Esophagus squamous epithelium (tissue), 4 donors: ENCODE data around the gene TPD52L1.

Source experiments
- CTCF ChIP-seq, 6 experiments: fragments of 450-650 bp in 4 of 6; fragments of 200-600 bp in 2 of 6; sonication (generic) in 2 of 6; IDR thresholded peaks; one replicate each; pipeline ENCODE4 v1.5.1; 2016 to 2019; ENCODE audit warnings: antibody characterized with exemption in 6 of 6, mild to moderate bottlenecking in 4 of 6, moderate library complexity in 4 of 6
- POLR2A ChIP-seq, 4 donors: fragments of 450-650 bp; IDR thresholded peaks; one replicate each; pipeline ENCODE4 v1.6.1; 2017; ENCODE audit warnings: antibody characterized with exemption in 4 of 4, mild to moderate bottlenecking in 4 of 4, moderate library complexity in 3 of 4

- no peak for TF ChIP-seq POLR2A (IDR thresholded peaks at IDR 0.05)
- no peak for TF ChIP-seq CTCF (IDR thresholded peaks at IDR 0.05)
These were observed 141.4 kb downstream of the TPD52L1 start for GRCh38 chr6:125294925-125295324.
